NOMO-1 treated with dmso at 0.1 percent for 144 hours (cell line): Measurements from ENCODE around the gene ATAD1.
A peak's percentile ranks its signal among the peaks of the same experiment; 100 is the strongest.
"Not testable (repeated sequence)": the region's sequence is repeated elsewhere in the genome, so short reads cannot be mapped to it uniquely, and the experiment has no call there.

Source experiments
- DNase-seq: peaks from one replicate; lab custom pipeline; 2025; ENCODE audit not compliant: unreplicated experiment; lab: John Stamatoyannopoulos, UW

Gene ATAD1, protein sequence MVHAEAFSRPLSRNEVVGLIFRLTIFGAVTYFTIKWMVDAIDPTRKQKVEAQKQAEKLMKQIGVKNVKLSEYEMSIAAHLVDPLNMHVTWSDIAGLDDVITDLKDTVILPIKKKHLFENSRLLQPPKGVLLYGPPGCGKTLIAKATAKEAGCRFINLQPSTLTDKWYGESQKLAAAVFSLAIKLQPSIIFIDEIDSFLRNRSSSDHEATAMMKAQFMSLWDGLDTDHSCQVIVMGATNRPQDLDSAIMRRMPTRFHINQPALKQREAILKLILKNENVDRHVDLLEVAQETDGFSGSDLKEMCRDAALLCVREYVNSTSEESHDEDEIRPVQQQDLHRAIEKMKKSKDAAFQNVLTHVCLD

DNA sequence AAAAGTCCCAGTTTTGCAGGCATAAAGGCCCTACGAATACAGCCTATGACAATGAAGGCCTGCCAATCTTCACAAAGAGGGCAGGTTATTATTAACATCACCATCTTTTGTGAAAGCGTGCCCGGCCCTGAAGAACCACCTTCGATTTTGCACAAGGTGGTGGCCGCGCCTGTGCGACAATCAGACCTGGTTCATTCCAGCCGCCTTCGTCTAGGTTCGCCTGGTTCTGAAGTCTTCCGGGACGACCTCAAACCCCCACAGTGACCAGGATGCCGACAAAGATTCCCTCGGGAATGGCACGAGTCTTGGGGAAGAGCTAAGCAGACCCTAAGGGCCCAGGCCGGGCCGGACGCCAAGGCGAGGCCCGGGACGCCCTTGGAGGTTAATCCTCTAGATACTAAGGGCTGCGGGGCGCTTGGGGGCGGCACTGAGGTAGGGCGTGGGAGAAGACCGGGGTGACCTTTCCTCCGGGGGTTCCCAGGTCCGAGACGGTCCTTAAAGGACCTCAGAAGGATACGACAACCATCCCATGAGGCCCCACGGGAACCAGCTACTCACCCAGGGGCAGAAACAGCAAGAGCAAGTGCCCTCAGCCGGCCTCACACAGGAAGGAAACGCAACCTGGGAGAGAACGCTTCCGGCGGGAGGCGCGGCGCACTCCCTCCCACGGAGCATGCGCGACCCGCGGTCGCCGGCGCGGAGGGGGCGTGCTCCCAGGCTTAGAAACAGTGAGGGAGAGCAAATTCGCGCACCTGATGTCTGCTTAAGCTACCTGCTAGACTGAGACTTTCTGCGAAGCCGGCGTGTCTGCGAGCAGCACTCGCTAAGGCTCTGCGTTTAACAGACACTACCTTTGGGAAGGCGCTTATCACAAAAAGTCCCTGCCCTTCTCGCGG lies at the start of gene ATAD1:
TSS of gene ATAD1 (minus strand) at position 618 of the 896 bp plus-strand sequence. CDS start 3,627 bp downstream, outside the sequence.
- peak; percentile 69 for DNase-seq

GRCh38 chr10:87867453-87867852 lies 49.4 kb upstream of the ATAD1 start:
- no peak for DNase-seq

GRCh38 chr10:87866412-87866974 lies 48.5 kb upstream of the ATAD1 start:
- no peak for DNase-seq

GRCh38 chr10:87865241-87865881 lies 47.3 kb upstream of the ATAD1 start:
- no peak for DNase-seq

DNA sequence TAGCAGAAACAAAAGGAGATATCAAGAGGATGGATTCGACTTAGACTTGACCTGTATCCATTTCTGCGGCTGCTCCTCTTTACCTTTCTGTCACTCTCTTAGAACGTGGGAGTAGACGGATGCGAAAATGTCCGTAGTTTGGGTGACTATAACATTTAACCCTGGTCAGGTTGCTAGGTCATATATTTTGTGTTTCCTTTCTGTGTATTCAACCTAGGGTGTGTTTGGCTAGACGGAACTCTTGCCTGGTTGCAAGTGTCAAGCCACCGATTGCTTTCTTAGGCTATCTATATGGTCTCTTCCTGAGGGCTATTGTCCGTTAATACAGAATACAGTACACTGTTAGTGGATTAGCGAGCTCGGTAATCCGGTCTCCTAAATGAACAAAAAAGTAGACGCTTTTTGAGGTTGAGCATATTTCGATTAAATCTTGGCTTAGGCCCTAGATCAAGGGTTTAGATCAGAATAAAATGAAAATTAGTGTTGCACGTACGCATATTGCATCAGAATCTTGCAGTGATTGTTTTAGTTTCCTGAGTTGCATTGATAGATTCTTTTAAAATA lies 46.6 kb upstream of the ATAD1 start:
- DNase-seq = no peak

DNA sequence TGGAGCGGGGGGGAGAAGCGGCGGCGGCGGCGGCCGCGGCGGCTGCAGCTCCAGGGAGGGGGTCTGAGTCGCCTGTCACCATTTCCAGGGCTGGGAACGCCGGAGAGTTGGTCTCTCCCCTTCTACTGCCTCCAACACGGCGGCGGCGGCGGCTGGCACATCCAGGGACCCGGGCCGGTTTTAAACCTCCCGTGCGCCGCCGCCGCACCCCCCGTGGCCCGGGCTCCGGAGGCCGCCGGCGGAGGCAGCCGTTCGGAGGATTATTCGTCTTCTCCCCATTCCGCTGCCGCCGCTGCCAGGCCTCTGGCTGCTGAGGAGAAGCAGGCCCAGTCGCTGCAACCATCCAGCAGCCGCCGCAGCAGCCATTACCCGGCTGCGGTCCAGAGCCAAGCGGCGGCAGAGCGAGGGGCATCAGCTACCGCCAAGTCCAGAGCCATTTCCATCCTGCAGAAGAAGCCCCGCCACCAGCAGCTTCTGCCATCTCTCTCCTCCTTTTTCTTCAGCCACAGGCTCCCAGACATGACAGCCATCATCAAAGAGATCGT lies 46.0 kb upstream of the ATAD1 start:
- DNase-seq = not testable (repeated sequence)

DNA sequence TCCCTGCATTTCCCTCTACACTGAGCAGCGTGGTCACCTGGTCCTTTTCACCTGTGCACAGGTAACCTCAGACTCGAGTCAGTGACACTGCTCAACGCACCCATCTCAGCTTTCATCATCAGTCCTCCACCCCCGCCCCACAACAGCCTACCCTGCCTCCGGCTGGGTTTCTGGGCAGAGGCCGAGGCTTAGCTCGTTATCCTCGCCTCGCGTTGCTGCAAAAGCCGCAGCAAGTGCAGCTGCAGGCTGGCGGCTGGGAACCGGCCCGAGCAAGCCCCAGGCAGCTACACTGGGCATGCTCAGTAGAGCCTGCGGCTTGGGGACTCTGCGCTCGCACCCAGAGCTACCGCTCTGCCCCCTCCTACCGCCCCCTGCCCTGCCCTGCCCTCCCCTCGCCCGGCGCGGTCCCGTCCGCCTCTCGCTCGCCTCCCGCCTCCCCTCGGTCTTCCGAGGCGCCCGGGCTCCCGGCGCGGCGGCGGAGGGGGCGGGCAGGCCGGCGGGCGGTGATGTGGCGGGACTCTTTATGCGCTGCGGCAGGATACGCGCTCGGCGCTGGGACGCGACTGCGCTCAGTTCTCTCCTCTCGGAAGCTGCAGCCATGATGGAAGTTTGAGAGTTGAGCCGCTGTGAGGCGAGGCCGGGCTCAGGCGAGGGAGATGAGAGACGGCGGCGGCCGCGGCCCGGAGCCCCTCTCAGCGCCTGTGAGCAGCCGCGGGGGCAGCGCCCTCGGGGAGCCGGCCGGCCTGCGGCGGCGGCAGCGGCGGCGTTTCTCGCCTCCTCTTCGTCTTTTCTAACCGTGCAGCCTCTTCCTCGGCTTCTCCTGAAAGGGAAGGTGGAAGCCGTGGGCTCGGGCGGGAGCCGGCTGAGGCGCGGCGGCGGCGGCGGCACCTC lies 45.3 kb upstream of the ATAD1 start, which contains the start of the genes KLLN and PTEN:
TSS of gene KLLN (minus strand) at position 481 of the 891 bp plus-strand sequence. CDS start 1,046 bp downstream, outside the sequence.
TSS of gene PTEN (plus strand) at position 573 of the 891 bp plus-strand sequence. CDS start 845 bp downstream, outside the sequence.
- DNase-seq = peak; percentile 84

DNA sequence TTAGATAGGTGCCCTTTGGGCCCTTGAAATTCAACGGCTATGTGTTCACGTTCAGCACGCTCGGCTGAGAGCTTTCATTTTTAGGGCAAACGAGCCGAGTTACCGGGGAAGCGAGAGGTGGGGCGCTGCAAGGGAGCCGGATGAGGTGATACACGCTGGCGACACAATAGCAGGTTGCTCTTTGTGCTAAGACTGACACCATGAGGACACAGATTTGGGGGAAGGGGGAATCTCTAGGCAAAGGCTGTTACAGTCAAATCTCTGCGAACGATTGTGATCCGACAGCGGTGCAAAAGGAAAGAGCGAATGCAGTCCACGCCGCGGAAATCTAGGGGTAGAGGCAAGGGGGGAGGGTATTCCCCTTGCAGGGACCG lies 44.6 kb upstream of the ATAD1 start:
- no peak for DNase-seq

- DNase-seq = peak; percentile 96
These were observed 44.1 kb upstream of the ATAD1 start for GRCh38 chr10:87861953-87862678.

- DNase-seq = peak; percentile 87
These were observed 43.5 kb upstream of the ATAD1 start for GRCh38 chr10:87861566-87861952.

GRCh38 chr10:87860816-87861403 lies 42.9 kb upstream of the ATAD1 start:
- peak; percentile 34 for DNase-seq

DNA sequence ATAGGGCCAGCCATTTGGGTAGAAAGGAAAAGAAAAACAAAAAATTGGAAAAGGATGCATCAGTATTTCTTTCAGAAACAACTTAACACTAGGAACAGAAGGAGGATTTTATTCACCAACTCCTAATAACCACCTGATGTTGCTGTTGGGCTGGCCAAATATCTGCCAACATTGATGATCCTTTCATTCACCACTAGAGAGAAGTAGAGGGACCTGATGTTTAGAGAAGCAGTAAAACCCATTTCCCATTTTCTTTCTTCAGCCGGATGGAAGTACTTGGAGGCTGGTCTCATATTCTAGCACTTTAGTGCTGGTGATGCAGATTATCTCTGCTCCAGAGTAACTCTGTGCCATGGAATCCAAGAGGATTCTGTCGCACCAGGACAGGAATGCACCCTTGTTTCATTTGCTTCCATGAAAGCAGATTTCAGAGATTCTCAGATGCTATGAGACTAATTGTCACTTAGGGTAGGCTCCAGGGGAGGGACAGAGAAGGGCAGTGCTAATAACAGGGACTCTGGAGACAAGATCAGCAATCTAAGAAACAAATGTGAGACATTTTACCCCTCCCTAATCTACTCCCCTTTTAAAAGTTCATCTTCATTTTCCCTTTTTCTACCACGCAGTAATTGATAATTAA lies 42.2 kb upstream of the ATAD1 start:
- peak; percentile 68 for DNase-seq

GRCh38 chr10:87855665-87856064 lies 37.6 kb upstream of the ATAD1 start:
- DNase-seq = not testable (repeated sequence)

DNA sequence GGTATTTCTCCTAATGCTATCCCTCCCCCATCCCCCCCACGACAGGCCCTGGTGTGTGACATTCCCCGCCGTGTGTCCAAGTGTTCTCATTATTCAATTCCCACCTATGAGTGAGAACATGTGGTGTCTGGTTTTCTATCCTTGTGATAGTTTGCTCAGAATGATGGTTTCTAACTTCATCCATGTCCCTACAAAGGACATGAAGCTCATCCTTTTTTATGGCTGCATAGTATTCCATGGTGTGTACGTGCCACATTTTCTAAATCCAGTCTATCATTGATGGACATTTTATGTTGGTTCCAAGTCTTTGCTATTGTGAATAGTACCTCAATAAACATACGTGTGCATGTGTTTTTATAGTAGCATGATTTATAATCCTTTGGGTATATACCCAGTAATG lies 37.2 kb upstream of the ATAD1 start:
- not testable (repeated sequence) for DNase-seq

DNA sequence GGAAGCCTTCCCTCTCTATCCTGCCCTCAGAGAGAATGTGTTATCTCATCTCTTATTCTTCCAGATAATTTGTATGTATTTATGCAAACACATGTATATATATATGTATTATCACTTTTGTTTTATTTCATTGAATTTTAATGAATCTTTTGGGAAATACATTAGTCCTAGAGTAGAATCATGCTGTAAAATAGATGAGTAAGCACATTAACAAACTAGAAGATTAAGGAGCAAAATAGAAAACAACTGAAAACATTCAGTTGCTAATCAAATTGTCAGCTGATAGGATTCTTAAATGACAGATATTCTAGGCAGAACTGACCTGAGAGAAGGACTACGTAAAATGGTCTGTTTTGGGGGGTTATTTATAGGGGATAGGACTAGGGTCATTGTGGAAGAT lies 34.1 kb upstream of the ATAD1 start:
- no peak for DNase-seq

DNA sequence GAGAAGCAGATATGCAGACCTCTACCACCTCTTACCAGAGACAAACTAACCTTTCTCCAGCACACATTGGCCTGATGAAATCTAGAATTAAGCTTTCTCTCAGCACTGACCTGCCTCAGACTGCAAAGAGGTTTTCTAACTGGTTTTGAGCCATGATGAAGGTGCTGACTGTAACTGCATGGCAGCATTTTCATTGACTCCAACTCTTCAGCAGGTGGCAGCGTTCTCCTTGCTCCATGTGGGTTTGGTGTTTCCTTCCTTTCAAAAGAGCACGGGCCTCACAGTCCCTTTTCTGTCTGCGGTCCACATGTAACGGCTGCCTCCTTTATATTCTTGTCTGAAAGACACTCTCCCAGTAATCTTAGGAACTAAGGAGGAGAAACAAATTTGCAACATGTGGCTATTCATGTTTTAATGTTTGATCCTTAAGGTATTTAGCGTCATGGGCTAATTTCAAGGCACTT lies 32.7 kb upstream of the ATAD1 start:
- DNase-seq = no peak

DNA sequence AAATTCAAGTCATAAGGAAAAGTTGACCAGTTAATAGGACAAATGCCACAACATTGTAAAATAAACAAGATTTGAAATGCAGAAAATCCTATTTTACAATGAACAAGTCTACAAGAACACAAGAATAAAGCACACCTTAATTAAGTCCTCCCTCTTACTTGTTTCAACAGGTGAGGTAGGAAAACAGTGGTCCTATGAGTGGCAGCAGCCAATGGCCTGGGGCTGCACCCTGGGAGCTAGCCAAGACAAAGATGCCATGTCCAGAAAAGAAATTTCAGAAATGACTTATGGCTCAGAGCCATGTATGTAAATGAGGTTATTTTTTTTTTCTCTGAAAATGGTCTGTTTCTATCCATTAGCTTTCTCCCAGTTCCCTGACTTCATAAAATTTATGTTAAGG lies 31.0 kb upstream of the ATAD1 start:
- DNase-seq = no peak

DNA sequence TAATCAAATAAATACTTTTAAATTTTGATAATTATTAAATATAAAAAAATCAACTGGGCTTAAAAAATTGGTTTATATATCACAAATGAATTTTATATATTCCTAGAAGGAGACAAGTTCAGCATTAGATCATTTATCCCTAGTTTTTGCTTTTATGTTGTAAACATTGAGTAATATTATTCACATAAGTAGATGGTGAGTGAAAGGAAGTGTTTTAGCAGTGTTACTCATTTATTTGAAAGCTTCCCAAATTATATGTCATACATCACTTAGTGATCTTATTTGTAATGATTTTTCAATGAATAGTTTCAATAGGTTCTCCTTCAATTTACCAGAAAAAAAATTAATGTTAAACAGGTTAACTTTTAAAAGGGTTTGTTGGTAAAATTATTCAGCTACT lies 29.5 kb upstream of the ATAD1 start:
- no peak for DNase-seq
